GM21825 (cell line): ENCODE data around the gene MAP3K13.
A peak's percentile ranks its signal among the peaks of the same experiment; 100 is the strongest.
"Not testable (repeated sequence)": the region's sequence is repeated elsewhere in the genome, so short reads cannot be mapped to it uniquely, and the experiment has no call there.

Experiments used
- ATAC-seq: cut with Tn5 transposase; IDR thresholded peaks from one replicate; pipeline ENCODE4 v1.9.1; 2021; ENCODE audit warnings: mild to moderate bottlenecking, moderate library complexity; ENCODE audit not compliant: unreplicated experiment

MAP3K13 gene

DNA sequence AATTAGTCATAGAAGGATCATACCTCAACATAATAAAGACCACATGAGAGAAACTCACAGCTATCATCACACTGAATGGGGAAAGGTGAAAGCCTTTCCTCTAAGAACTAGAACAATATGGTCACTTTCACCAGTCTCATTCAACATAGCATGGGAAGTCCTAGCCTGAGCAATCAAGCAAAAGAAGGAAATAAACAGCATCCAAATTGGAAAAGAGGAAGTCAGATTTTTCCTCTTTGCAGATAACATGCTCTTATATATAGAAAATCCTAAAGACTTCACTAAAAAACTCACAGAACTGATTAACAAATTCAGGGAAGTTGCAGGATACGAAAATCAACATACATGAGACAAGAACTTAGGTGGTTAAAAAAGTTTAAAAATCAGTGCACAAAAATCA, 24.7 kb downstream of the MAP3K13 start:
- no peak for ATAC-seq

DNA sequence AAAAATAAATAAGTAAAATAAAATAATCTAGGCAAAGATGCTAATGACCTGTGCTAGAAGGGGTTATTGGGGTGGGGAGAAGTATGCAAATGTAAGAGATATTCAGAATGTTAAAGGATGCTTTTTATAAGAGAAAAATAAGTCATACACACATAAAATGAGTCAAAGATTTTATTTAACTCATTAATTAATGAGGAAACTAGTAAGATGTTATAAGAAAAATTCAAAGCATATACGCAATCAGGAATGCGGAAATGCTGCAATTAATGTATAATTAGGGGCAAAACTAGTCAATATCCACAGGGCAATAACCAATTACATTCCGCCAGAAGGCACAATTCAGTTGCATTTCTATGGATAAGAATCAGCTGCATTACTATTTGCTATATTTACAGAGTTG, 30.1 kb downstream of the MAP3K13 start:
- ATAC-seq, result no peak

DNA sequence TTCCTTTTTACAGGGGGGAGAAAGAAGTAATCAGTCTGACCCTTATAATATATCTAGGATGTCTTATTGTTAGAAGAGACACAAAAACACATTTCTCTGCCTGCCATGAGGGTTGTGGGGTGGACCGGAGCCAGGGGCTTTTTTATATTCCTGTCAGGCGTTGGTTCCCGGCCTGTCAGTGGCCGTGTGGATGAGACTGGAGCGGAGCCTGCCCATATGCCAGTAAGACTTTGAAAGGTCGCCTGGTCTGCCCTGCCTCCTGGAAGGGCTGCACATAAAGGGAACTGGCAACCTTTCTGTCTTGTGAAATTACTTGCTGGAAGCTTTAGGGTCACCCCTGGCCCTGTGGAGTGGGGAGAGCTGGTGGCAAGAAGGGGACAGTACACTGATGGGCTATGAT, 34.7 kb downstream of the MAP3K13 start:
- no peak for ATAC-seq

DNA sequence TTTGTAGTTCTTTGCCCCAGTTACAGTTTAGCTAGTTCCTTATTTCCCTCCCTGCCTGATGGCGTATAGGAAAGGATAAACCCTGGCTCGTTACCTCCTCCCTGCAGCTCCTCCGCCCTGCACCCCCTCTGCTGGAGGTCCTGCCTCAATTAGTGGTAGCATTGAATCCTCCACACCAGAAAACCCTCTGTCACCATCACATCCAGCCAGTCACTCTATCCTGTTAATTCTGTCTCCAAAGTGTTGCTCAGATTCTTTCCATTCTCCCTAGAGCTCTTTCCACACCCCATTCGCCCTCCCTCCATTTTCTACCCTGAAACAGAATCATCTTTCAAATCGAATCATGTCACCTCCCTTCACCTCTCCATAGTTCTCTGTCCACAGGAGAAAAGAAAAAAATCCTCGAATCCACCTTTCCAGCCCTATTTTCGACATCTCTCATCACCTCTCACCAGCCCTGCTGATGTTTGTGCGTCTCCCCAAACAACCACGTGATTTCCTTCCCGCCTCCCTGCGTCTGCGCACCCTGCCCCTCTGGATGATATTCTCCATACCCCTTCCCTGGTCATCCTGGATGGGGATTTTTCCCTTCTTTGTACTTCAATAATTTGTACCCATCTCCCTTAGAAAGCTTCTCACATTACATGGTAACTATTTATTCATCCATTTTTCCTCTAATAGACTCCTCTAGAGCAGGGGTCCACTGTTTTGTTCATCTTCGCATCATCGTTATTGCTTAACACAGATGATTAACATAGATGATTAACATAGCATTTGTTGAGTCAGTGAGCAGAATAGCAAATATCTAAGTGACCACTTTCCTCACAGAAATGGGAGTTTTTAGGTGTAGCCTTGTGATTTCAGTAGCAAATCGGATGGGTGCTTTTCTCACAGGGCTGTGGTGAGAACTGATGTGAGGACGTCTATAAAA, 37.1 kb downstream of the MAP3K13 start:
- ATAC-seq, result no peak

DNA sequence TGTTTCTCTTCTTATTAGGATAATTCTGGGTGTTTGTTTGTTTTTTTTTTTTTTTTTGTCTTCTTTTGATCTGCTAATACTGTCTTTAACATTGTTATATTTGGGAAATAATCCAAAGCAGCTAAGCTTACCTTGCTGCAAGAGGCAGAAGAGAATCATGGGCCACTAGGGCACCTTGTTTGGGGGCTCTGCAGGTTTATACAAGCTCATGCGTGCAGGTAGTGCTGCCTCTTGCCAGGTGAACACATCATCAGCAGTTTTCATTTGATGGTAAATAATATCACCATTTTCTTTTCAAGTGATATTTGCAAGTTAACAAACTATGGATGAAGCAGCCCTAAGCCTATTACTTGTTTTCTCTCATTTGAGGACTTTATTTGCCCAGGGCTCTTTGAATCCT, 37.9 kb downstream of the MAP3K13 start:
- no peak for ATAC-seq

DNA sequence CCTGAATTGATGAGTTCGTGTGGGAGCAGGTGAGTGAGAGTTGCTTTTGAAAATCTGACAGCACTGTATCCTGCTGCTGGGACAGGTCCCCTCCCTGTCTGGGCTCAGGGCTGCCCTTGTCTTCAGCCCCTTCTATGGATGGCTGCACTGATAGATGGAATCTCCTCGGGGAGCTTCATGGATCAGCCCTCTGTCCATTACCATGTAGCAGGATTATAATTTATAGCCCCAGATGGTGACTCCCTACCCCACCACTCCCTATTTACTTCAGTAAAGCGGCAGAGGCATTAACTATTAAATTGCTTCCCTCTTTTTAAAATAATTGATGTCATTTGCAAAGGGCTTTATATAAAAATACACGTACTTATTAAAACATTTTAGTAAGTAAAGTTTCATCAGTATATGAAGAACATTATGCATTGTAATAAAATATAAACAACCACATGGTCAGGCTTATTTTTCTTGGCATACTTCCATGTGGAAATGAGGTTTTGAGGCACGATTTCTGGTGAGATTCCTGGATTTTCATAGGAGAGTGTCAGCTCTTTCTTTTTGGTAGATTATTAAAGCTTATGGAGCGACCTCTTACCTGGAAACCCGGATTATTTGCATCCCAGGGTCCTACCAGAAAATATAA, 38.5 kb downstream of the MAP3K13 start:
- ATAC-seq, result no peak

DNA sequence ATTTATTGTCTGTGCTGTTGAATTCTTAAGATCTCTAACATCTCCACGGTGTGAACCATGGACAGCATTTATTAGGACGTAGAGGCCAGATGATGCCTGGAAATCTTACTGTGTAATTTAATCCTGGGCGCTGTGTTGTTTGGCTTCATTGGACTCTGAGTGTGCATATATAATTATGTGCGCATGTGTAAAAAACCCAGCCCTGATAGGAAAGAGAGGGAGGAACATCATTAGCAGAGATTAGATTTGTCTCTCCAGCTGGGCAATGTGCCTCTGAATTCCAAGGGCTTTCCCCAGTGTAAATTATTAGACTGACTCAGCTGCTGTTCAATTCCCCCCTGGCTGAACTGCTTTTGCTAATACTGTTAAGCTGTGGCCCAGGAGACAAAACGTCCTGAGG, 39.6 kb downstream of the MAP3K13 start:
- ATAC-seq, result no peak

DNA sequence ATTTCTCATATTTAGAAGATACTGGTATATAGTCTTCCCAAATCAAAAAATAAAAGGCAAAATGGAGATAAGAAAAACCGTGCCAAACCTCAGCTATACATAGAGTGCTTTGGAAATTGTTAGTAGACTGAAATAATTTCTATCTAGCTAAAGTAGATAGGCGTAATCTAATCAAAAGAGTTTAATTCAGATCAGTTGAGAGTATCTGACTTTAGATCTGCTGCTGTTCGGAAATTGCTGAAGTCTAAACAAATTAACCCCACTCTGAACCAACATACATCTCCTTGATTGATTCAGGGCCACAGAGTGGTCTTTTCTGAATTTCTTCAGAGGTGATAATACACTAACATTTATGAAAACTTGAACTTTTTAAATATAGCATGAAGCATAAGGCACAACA, 40.1 kb downstream of the MAP3K13 start:
- no peak for ATAC-seq

DNA sequence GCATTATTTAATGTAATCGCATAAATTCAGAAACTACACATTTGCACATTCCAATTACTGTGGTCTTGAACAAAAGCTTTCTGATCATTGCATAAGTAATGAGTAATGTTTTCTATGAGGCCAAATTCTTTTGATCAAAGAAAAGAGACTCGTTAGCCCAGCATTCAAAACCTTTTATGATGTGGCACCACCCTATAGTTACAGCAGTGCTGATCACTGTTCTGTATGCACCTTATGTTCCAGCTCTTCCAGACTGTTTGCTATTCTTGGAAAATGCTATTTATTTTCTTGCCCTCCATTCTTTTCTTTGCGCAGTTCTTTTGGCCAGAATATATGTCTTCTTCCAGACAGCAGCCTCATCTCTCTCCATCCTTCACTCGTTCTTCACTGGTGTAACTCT, 42.3 kb downstream of the MAP3K13 start:
- ATAC-seq, result no peak

DNA sequence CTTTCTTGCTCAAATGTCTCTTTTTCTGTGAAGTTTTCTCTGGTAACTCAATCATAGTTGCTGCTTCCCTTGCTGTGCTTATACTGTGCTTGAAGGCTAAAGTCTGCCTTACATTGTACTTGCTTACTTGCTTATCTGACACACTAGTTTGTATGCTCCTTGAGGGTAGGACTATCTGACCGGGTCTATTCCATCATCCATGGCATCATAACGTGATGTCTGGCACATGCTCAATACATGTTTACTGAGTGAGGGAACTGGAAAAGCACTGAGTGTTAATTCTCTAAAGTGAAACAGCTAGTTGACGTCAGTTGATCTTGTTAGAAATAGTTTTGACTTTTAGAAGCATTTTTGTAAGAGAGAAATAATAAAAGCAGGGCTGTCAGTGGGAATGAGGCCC, 42.7 kb downstream of the MAP3K13 start:
- no peak for ATAC-seq

DNA sequence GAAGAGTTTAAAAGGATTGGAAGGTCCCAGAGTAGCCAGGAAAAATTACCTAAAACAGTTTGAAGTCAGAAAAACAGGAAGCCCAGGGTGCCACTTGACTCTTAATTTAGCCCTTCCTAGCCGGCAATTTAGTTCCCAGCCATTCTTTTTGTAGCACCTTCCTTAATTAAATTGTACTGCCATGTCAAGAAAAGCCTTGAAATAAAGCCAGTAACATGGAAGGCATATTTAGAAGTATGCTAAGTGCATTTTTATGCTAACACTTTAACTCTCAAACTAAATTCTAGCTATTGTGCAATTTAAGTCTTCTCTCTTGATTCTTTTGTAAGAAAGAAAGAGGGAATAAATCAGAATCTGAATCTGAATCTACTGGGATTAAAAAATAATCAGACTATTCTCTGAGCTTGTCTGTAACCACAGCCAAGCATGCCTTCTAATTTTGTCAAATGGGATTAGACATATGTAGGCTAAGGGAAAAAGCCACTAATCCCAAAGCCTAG, 43.2 kb downstream of the MAP3K13 start:
- ATAC-seq, result no peak

DNA sequence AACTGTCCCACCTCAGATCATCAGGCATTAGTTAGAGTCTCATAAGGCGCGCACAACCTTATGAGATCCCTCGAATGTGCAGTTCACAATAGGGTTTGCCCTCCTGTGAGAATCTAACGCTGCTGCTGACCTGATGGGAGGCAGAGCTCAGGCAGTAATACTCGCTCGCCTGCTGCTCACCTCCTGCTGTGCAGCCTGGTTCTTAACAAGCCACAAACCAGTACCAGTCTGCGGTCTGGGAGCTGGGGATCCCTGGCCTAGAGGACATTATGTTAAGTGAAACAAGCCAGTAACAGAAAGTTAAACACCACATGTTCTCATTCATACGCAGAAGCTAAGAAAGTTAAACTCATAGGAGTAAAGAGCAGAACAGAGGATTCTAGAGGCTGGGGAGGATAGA, 47.0 kb downstream of the MAP3K13 start:
- no peak for ATAC-seq

DNA sequence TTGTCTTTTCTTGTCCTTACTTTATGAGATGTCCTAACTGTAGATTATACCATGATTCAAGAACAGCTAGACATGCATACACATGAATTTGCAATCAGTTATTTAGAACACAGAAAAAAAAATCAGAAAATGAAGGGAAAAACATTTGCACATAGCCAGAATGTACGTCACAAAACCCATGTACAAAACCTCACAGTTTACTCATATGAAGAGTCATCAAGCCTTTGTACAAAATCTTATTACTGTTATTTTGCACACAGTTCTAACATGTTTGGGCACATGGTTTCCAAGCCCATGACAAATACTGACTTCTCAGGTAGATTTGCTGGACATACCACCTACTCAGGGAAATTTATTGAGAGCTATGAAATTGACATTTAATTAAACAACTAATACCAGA, 48.2 kb downstream of the MAP3K13 start:
- ATAC-seq, result no peak

DNA sequence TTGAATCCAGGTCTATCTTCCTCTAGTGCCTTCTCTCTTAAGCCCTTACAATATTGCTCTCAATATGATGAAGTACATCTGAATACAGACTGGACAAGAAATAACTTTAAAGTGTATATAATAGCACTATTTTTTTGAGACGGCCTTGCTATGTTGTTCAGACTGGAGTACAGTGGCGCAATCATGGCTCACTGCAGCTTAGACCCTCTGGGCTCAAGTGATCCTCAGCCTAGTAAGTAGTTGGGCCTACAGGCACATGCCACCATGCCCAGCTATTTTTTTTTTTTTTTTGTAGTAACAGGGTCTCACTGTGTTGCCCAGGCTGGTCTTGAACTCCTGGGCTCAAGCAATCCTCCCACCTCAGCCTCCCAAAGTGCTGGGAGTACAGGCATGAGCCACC, 53.6 kb downstream of the MAP3K13 start:
- ATAC-seq, result no peak

DNA sequence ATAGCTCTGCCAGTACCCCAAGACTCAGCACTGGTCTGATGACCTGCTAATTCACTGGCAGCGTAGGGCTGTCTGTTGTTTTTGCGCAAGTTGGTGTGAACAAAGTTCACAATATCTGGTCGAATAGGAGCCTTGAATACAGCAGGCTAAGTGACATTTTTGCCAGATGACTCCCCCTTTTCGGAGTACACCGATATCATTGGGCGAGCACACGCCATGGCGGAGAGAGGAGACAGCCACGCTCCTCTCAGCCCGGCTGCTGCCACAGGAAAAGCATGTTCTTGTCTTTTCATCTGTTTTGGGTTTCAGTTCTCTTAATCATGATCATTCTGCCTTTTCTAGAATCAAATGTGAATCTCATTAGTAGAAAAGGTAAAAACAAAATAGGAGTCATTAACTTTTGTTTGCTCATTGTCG, 55.6 kb downstream of the MAP3K13 start:
- ATAC-seq, result not testable (repeated sequence)

DNA sequence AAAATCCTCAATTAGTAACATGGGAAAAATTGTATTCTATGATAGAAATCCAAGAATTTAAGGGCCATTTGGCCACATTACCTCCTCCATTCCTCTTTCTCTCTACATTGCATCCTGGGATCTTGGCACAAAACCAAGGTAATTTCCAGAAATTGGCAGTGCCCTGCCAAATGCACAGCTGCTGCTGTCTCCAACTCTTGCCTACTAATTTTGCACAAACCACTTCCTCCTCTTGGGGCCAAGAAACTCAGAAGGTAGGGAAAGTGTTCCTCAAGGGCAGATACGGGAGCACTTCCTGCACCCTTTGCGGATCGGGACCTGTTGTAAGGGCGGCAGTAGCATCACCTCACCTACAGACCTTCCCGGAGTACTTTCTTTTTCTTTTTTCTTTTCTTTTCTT, 57.8 kb downstream of the MAP3K13 start:
- ATAC-seq, result no peak

DNA sequence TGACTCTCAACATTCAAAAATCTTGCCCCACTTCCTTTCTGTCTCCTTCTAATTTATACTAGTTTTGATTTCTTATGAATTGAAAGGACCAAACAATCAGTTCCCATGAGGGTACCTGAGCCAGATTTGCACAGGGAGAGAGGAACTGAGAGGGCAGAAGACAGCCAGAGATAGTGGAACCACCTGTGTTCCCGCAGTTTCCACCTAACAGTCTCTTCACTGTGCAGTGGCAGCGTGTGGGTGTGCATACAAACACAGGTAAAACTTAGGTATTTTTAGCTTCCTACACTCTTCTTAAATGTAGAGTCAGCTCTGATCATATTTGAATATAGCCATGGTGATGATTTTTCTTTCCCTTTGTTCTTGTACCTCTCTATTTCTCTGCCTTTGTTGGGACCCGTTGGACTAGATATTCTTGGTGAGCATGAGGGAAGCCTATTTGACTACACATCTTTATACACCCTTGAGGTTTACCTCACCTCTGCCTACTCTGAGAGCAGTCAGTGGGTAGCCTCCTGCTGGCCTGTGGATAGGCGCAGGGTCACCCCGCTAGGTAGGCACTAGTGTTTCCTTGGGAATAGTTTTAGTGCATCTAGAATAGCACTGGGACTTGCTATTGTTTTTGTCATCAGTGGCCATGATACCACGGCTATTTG, 58.8 kb downstream of the MAP3K13 start:
- peak; percentile 57 for ATAC-seq

DNA sequence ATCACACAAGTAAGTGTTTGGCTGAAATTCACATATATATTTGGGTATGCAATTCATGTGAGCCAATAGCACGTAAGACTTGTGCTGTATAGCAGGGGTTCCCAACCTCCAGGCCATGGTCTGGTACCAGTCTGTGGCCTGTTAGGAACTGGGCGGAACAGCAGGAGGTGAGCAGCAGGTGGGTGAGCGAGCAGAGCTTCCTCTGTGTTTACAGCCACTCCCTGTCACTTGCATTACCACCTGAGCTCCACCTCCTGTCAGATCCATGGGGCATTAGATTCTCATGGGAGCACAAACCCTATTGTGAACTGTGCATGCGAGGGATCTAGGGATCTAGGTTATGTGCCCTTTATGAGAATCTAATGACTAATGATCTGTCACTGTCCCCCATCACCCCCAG, 59.7 kb downstream of the MAP3K13 start:
- no peak for ATAC-seq

DNA sequence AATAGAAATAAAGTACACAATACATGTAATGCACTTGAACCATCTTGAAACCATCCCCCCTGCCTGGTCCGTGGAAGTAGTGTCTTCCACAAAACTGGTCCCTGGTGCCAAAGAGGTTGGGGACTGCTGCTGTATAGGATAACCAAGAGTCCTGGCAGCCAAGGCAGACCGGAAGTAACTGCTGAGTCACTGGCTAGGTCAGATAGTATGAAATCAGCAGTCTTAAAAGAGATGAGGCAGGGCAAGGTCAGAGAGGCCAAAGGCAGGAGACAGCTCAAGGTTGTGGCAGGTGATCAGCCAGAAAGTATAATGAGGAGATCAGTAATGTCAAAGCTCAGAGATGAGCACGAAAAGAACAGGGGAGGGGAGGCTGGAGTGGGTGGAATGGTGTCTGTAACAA, 60.2 kb downstream of the MAP3K13 start:
- no peak for ATAC-seq

DNA sequence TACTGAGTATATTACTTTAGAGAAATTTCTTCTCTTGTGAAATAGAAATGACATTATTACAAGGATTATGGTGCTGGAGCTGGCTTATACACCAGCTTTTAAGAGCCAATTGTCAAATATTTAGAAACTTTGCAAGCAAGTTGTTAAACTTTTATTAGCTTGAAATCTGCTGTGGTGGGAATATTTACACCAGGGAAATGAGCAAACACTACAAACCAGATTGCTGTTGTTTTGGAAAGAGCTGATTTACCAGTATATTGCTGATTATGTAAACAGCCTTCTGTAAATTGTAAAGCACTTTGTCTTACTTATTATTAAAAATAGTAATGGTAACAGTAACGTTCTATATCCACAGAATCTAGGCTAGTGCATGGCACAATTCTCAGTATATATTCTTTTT, 61.5 kb downstream of the MAP3K13 start:
- no peak for ATAC-seq

DNA sequence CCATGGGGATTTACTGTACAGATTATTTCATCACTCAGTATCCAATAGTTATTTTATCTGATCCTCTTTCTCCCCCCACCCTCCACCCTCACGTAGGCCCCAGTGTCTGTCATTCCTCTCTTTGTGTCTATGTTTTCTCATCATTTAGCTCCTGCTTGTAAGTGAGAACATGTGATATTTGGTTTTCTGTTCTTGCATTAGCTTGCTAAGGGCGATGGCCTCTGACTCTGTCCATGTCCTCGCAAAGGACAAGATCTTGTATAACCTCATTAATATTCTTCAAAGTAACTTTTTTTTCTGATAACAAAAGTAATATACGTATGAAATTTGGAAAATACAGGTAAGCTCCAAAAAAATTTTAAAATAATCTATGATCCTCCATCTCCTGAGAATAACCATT, 67.4 kb downstream of the MAP3K13 start:
- ATAC-seq, result no peak
